ENCODE measurements around the gene KLHDC10.
"Not testable (repeated sequence)": the region's sequence is repeated elsewhere in the genome, so short reads cannot be mapped to it uniquely, and the experiment has no call there.

The KLHDC10 gene

DNA sequence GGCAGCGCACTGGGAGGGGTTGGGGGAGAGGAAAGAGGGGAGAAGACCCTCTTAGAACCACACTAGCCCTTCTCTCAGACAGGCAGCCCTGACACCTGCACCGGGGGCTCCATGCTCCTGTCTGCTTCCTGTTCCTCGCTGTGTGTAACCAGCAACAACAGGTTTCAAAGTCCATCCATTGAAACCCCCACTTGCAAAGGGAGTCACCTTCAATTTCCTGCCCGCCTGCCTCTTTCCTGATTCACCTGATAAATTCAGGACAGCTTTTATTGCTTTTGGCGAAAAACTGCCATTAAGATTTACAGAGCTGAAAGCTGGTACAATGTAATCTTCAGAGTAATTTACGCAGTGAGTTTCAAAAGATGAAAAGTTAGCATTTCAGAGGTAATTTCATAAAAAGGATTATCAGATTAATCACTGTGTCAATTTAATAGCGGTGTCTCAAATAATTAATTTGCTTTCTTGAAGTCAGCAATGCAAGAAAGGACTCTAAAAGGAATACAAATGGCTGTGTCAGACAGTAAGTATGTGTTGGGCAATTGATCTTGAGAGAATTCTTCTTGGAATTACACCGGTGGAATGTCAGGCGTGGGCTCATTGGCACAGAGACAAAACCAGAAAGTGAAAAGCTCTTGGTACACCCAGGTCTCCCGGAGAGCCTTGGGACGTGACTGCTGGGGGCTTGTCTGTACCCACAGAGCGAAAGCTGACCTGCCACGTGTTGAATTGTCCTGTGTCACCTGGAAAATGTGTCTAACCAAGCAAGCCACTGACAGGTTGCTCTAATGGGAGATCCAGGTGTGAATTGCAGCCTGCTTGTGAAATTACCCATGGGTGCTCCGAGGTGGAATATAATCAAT, 74.2 kb downstream of the KLHDC10 start:
- TF ChIP-seq, protein P1, sequence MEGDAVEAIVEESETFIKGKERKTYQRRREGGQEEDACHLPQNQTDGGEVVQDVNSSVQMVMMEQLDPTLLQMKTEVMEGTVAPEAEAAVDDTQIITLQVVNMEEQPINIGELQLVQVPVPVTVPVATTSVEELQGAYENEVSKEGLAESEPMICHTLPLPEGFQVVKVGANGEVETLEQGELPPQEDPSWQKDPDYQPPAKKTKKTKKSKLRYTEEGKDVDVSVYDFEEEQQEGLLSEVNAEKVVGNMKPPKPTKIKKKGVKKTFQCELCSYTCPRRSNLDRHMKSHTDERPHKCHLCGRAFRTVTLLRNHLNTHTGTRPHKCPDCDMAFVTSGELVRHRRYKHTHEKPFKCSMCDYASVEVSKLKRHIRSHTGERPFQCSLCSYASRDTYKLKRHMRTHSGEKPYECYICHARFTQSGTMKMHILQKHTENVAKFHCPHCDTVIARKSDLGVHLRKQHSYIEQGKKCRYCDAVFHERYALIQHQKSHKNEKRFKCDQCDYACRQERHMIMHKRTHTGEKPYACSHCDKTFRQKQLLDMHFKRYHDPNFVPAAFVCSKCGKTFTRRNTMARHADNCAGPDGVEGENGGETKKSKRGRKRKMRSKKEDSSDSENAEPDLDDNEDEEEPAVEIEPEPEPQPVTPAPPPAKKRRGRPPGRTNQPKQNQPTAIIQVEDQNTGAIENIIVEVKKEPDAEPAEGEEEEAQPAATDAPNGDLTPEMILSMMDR (conservative IDR thresholded peaks at IDR 0.05; ENCODE audit: low read depth), result no peak
- DNase-seq (ENCODE audit: low spot score), result peak; percentile 34
- CTCF ChIA-PET, result no interaction called here
- H3K27ac ChIP-seq, result peak overlapping the region; percentile 79
- POLR2A ChIA-PET (ENCODE audit: low non-redundant PET), result no interaction called here

DNA sequence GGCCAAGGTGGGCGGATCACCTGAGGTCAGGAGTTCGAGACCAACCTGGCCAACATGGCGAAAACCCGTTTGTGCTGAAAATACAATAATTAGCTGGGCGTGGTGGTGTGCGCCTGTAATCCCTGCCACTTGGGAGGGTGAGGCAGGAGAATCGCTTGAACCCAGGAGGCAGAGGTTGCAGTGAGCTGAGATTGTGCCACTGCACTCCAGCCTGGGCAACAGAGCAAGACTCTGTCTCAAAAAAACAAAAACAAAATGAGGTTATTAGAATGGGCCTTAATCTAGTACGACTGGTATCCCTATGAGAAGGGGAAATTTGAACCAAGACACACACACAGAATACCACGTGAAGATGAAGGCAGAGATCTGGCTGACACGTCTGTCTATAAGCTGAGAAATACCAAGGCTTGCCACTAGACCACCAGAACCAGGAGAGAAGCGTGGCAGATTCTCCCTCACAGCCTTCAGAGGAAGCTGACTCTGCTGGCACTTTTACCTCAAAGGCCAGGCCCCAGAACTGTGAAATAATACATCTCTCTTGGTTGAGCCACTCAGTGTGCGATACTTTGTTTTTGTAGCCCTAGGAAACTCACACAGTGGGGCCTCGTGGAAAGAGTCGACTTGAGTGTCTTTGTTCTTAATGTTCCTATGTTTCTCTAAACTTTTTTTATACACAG, 75.2 kb downstream of the KLHDC10 start:
- TF ChIP-seq, protein P1 (conservative IDR thresholded peaks at IDR 0.05; ENCODE audit: low read depth), result no peak
- POLR2A ChIA-PET (ENCODE audit: low non-redundant PET), result no interaction called here
- no peak for DNase-seq (ENCODE audit: low spot score)
- CTCF ChIA-PET, result no interaction called here
- peak overlapping the region; percentile 79 for H3K27ac ChIP-seq

DNA sequence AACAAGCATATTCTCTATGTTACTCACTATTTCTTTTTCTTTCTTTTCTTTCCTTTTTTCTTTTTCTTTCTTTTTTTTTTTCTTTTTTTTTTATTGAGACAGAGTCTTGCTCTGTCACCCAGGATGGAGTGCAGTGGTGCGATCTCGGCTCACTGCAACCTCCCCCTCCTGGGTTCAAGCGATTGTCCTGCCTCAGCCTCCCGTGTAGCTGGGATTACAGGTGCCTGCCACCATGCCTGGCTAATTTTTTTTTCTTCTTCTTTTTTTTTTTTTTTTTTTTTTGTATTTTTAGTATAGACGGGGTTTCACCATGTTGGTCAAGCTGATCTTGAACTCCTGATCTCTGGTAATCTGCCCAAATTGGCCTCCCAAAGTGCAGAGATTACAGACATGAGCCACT, 75.8 kb downstream of the KLHDC10 start:
- DNase-seq (ENCODE audit: low spot score); POLR2A ChIA-PET (ENCODE audit: low non-redundant PET); CTCF ChIA-PET; H3K27ac ChIP-seq: not testable (repeated sequence)

DNA sequence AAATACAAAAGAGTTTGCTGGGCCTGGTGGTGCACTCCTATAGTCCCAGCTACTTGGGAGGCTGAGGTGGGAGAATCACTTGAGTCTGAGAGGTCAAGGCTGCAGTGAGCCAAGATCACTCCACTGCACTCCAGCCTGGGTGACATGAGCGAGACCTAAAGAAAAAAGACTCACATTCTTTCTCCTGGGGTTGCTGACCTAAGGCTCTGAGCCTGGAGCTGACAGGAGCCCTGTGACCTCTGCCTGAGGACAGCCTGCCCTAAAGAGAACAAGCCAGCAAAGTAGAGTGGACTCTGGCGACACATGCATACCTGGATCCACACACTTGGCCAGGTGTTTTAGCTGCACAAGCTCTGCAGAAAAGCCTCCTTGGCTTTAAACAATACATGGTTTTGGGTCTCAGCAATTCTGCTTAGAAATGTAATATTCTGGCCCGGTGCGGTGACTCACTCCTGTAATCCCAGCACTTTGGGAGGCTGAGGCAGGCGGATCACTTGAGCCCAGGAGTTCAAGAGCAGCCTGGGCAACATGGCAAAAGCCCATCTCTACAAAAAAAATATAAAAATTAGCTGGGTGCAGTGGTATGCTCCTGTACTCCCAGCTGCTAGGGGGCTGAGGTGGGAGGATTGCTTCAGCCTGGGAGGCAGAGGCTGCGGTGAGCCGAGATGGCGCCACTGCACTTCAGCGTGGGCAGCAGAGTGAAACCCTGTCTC, 76.5 kb downstream of the KLHDC10 start:
- ChIA-PET CTCF (no interaction called here), POLR2A (ENCODE audit: low non-redundant PET) (no interaction called here)
- DNase-seq (ENCODE audit: low spot score), result no peak
- peak overlapping the region; percentile 13; the same call in 1 of the 2 replicates for H3K27ac ChIP-seq
- TF ChIP-seq, protein P1 (conservative IDR thresholded peaks at IDR 0.05; ENCODE audit: low read depth), result no peak

DNA sequence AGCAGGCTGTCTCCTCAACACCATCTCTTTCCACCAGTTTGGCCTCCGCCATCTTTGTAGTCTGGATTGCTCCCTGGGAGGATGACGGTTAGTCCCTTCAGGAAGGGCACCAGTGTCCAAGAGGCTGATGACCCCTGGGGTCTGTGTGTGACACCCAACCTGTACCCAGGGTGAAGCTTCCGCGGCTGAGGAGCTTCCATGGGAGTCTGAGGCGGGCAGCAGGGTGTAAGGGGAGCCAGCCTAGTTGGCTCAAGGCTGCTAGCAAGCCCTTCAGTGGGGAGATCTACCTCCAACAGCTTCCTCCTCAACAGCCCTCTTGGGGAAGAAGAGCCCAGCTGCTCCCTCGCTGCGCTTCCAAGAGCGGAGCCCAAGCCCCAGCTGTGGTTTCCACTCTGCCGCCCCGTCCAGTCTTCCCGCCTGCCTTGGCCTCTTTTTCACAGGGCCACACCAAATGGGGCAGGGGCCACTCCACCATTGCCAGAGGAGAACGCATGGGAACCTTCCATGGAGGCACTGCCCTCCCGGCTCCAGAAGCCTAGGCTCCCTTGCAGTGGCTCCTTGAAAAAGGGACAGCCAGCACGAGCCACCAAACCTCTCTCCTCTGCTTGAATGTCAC, 77.5 kb downstream of the KLHDC10 start:
- H3K27ac ChIP-seq, result no peak overlapping the region
- no peak for DNase-seq (ENCODE audit: low spot score)
- TF ChIP-seq, protein P1 (conservative IDR thresholded peaks at IDR 0.05; ENCODE audit: low read depth), result no peak
- POLR2A ChIA-PET (ENCODE audit: low non-redundant PET), result no interaction called here
- CTCF ChIA-PET, result no interaction called here

DNA sequence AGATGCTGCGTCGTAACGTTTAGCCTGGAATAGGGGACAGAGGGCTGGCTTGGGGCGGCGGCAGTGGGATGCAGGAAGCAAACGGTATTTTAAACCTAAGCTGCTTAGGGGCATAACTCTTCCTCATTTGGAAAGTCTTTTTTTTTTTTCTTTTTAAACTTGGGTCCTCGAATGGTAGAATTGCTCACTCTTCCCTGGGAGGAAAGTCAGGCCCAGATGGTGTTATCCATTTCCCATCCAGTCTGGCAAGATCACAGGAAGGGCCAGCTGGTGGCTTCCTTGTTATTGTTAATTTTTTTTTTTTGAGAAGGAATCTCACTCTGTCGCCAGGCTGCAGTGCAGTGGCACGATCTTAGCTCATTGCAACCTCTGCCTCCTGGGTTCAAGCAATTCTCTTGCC, 78.2 kb downstream of the KLHDC10 start:
- TF ChIP-seq, protein P1 (conservative IDR thresholded peaks at IDR 0.05; ENCODE audit: low read depth), result no peak
- POLR2A ChIA-PET (ENCODE audit: low non-redundant PET), result no interaction called here
- H3K27ac ChIP-seq, result no peak overlapping the region
- DNase-seq (ENCODE audit: low spot score), result no peak
- CTCF ChIA-PET, result no interaction called here

Measured in RWPE1 (cell line).